DND-41 (cell line): Measurements from ENCODE around the gene CACNA1E.

Experiments used
- ATAC-seq: fragments of 200-7000 bp; cut with Tn5 transposase; 3 replicates; pipeline ENCODE4 v1.9.1; 2021; ENCODE audit warnings: low read depth; ENCODE audit not compliant: insufficient read depth
- DNase-seq: peaks from one replicate; pipeline ENCODE4 v3.0.0-alpha.2; 2020
- H2AFZ ChIP-seq: 2 replicates; pipeline ENCODE4 v1.6.0; 2012; ENCODE audit warnings: low read depth, low read length
- H3K27ac ChIP-seq: 2 replicates; pipeline ENCODE4 v1.5.1; 2012; ENCODE audit warnings: low read length, inconsistent platforms
- H3K27me3 ChIP-seq: fragments of 200-600 bp; sonication (generic); 2 replicates; pipeline ENCODE4 v1.6.0; 2012; ENCODE audit warnings: low read length, mild to moderate bottlenecking, inconsistent platforms; ENCODE audit not compliant: insufficient read depth, poor library complexity
- H3K36me3 ChIP-seq: 2 replicates; pipeline ENCODE4 v1.5.1; 2012; ENCODE audit warnings: low read length, inconsistent platforms; ENCODE audit not compliant: insufficient read depth
- H3K4me1 ChIP-seq: 2 replicates; pipeline ENCODE4 v1.5.1; 2012; ENCODE audit warnings: mild to moderate bottlenecking, low read length; ENCODE audit not compliant: insufficient read depth
- H3K4me2 ChIP-seq: 2 replicates; pipeline ENCODE4 v1.6.0; 2012; ENCODE audit warnings: mild to moderate bottlenecking, moderate library complexity, low read length, inconsistent platforms; ENCODE audit not compliant: insufficient read depth
- H3K4me3 ChIP-seq, 2 experiments: fragments of 200-600 bp in 1 of 2; shearing (Covaris generic) in 1 of 2; 2 replicates each; pipeline ENCODE4 v1.5.1; 2012 to 2016; ENCODE audit warnings: inconsistent platforms in 2 of 2, low read length in 2 of 2, mild to moderate bottlenecking in 2 of 2, low read depth in 1 of 2, moderate library complexity in 1 of 2
- H3K79me2 ChIP-seq: 2 replicates; pipeline ENCODE4 v1.6.0; 2012; ENCODE audit warnings: low read length, inconsistent platforms; ENCODE audit not compliant: insufficient read depth
- H3K9ac ChIP-seq: 2 replicates; pipeline ENCODE4 v1.6.0; 2012; ENCODE audit warnings: low read depth, mild to moderate bottlenecking, inconsistent platforms, low read length, moderate library complexity
- H3K9me3 ChIP-seq: 2 replicates; pipeline ENCODE4 v1.5.1; 2012; ENCODE audit warnings: low read length, moderate library complexity, mild to moderate bottlenecking, inconsistent platforms; ENCODE audit not compliant: insufficient read depth, severe bottlenecking
- H4K20me1 ChIP-seq: 2 replicates; pipeline ENCODE4 v1.6.0; 2012; ENCODE audit warnings: low read length; ENCODE audit not compliant: insufficient read depth
- CTCF ChIP-seq: IDR thresholded peaks from 2 replicates; pipeline ENCODE4 v1.5.1; 2012; ENCODE audit warnings: borderline replicate concordance, low read length, moderate library complexity, mild to moderate bottlenecking; ENCODE audit not compliant: poor library complexity, severe bottlenecking; ENCODE audit errors: extremely low read depth
- EZH2 ChIP-seq: IDR thresholded peaks from 3 replicates; pipeline ENCODE4 v1.6.1; 2012; ENCODE audit warnings: borderline replicate concordance, low read depth, mild to moderate bottlenecking, moderate library complexity, low read length, inconsistent platforms; ENCODE audit not compliant: severe bottlenecking

CACNA1E gene

GRCh38 chr1:181664543-181664942, 181.2 kb downstream of the CACNA1E start:
- Histone ChIP-seq H3K27me3 (peaks cover 5% of the 10 kb centered on the region), H3K36me3 (no peaks in the 10 kb centered on the region), H4K20me1 (no peaks in the 10 kb centered on the region), H3K4me1 (no peaks in the 10 kb centered on the region), H3K4me3 (no peak overlapping the region), H3K27ac (no peak overlapping the region), H3K79me2 (no peaks in the 10 kb centered on the region), H3K4me2 (no peak overlapping the region), H3K9me3 (no peaks in the 10 kb centered on the region), H2AFZ (no peak overlapping the region), H3K9ac (no peak overlapping the region)
- DNase-seq (no peak), ATAC-seq (no peak)
- TF ChIP-seq CTCF: no peak
- no peak for TF ChIP-seq EZH2

- no peaks in the 10 kb centered on the region for H4K20me1 ChIP-seq
- no peak overlapping the region for H3K4me2 ChIP-seq
- no peaks in the 10 kb centered on the region for H3K36me3 ChIP-seq
- ATAC-seq (no peak), DNase-seq (no peak)
- no peak overlapping the region for H3K4me3 ChIP-seq
- no peak overlapping the region for H3K9ac ChIP-seq
- no peaks in the 10 kb centered on the region for H3K4me1 ChIP-seq
- no peak overlapping the region for H3K27ac ChIP-seq
- H3K79me2 ChIP-seq: no peaks in the 10 kb centered on the region
- TF ChIP-seq EZH2 (no peak), CTCF (no peak)
- H3K9me3 ChIP-seq: no peaks in the 10 kb centered on the region
- H3K27me3 ChIP-seq: peaks cover 2% of the 10 kb centered on the region
- H2AFZ ChIP-seq: no peak overlapping the region
Measured at GRCh38 chr1:181669246-181669645, 185.9 kb downstream of the CACNA1E start.

- DNase-seq (no peak), ATAC-seq (no peak)
- peaks cover 17% of the 10 kb centered on the region for H3K27me3 ChIP-seq
- no peaks in the 10 kb centered on the region for H3K36me3 ChIP-seq
- H3K9ac ChIP-seq: no peak overlapping the region
- H3K79me2 ChIP-seq: no peaks in the 10 kb centered on the region
- H3K4me2 ChIP-seq: no peak overlapping the region
- H3K4me3 ChIP-seq: no peak overlapping the region
- TF ChIP-seq EZH2 (no peak), CTCF (peak; percentile 14)
- H3K4me1 ChIP-seq: no peaks in the 10 kb centered on the region
- H3K27ac ChIP-seq: no peak overlapping the region
- no peaks in the 10 kb centered on the region for H3K9me3 ChIP-seq
- H2AFZ ChIP-seq: no peak overlapping the region
- H4K20me1 ChIP-seq: no peaks in the 10 kb centered on the region
Measured at GRCh38 chr1:181674617-181675016, 191.3 kb downstream of the CACNA1E start.
